Embryonic facial prominence (tissue), 1 donor: ENCODE measurements around the gene MARCHF7.
"Not testable (repeated sequence)": the region's sequence is repeated elsewhere in the genome, so short reads cannot be mapped to it uniquely, and the experiment has no call there.

Experiments used
- DNase-seq: peaks from one replicate; pipeline ENCODE4 v3.0.0-alpha.2; 2016; ENCODE audit errors: extremely low spot score

MARCHF7 gene

GRCh38 chr2:159712143-159712928, at the start of gene MARCHF7:
MARCHF7 (plus strand) TSS chr2:159712506; CDS start chr2:159729023, 16,517 bp downstream.
- DNase-seq, result peak; percentile 93

- DNase-seq, result not testable (repeated sequence)
Observed at GRCh38 chr2:159667423-159667822, 44.9 kb upstream of the MARCHF7 start.

GRCh38 chr2:159671047-159671446, 41.3 kb upstream of the MARCHF7 start:
- no peak for DNase-seq

GRCh38 chr2:159677654-159678053, 34.7 kb upstream of the MARCHF7 start:
- no peak for DNase-seq

- no peak for DNase-seq
Observed at GRCh38 chr2:159680692-159681091, 31.6 kb upstream of the MARCHF7 start.

GRCh38 chr2:159683817-159684216, 28.5 kb upstream of the MARCHF7 start:
- DNase-seq, result no peak

GRCh38 chr2:159684796-159685195, 27.5 kb upstream of the MARCHF7 start:
- DNase-seq, result no peak

GRCh38 chr2:159694500-159695040, 17.7 kb upstream of the MARCHF7 start:
- no peak for DNase-seq

- no peak for DNase-seq
Observed at GRCh38 chr2:159695795-159696448, 16.4 kb upstream of the MARCHF7 start.

- DNase-seq, result no peak
Observed at GRCh38 chr2:159703491-159703890, 8.8 kb upstream of the MARCHF7 start.

GRCh38 chr2:159706385-159706980, 5.8 kb upstream of the MARCHF7 start:
- DNase-seq, result no peak

GRCh38 chr2:159708066-159708760, 4.1 kb upstream of the MARCHF7 start:
- no peak for DNase-seq

- no peak for DNase-seq
Observed at GRCh38 chr2:159710601-159711180, 1.6 kb upstream of the MARCHF7 start.

- DNase-seq, result no peak
Observed at GRCh38 chr2:159711562-159712142, 654 bp upstream of the MARCHF7 start.

GRCh38 chr2:159712929-159713420, 669 bp downstream of the MARCHF7 start:
- peak; percentile 10 for DNase-seq

GRCh38 chr2:159713631-159714246, 1.4 kb downstream of the MARCHF7 start:
- DNase-seq, result no peak

GRCh38 chr2:159714247-159714930, 2.1 kb downstream of the MARCHF7 start:
- DNase-seq, result no peak

- no peak for DNase-seq
Observed at GRCh38 chr2:159715451-159715850, 3.1 kb downstream of the MARCHF7 start.

GRCh38 chr2:159716409-159716808, 4.1 kb downstream of the MARCHF7 start:
- DNase-seq, result not testable (repeated sequence)

- no peak for DNase-seq
Observed at GRCh38 chr2:159716857-159717256, 4.6 kb downstream of the MARCHF7 start.
